Gastrocnemius medialis (tissue), 4 donors: Measurements from ENCODE around the gene TMEM238. TPM values are rescaled to one million over a fixed set of nuclear protein-coding genes. Genes with fewer than 3 reads are reported as not detected.
"Not testable (repeated sequence)": the region's sequence is repeated elsewhere in the genome, so short reads cannot be mapped to it uniquely, and the experiment has no call there.

Experiments used
- ATAC-seq, 2 donors: fragments of 150-250 bp; one replicate each; pipeline ENCODE4 v1.9.1; 2016
- DNase-seq, 2 donors: peaks; one replicate each; pipeline ENCODE4 v3.0.0-alpha.2; 2019
- H3K27ac ChIP-seq, 4 donors: fragments of 200-600 bp; sonication (generic); 1 replicate in 1 of 4; 2 replicates in 3 of 4; pipeline ENCODE4 v1.5.1; 2016 to 2018; ENCODE audit warnings: mild to moderate bottlenecking in 2 of 4, moderate library complexity in 1 of 4
- H3K27me3 ChIP-seq, 3 donors: fragments of 200-600 bp; sonication (generic) in 2 of 3; 1 replicate in 1 of 3; 2 replicates in 2 of 3; pipeline versions ENCODE4 v1.5.1 to v1.6.0; 2016 to 2019; ENCODE audit warnings: mild to moderate bottlenecking in 1 of 3, moderate library complexity in 1 of 3
- H3K36me3 ChIP-seq, 2 donors: fragments of 200-600 bp; sonication (generic) in 1 of 2; one replicate each; pipeline ENCODE4 v1.5.1; 2017 to 2018
- H3K4me1 ChIP-seq, 2 donors: fragments of 200-600 bp; sonication (generic) in 1 of 2; one replicate each; pipeline ENCODE4 v1.5.1; 2016 to 2017; ENCODE audit warnings: mild to moderate bottlenecking in 2 of 2
- H3K4me3 ChIP-seq, 4 donors: fragments of 200-600 bp; sonication (generic) in 3 of 4; 1 replicate in 1 of 4; 2 replicates in 3 of 4; pipeline ENCODE4 v1.5.1; 2016 to 2019; ENCODE audit warnings: mild to moderate bottlenecking in 2 of 4
- H3K9me3 ChIP-seq, 3 donors: fragments of 200-600 bp; sonication (generic) in 2 of 3; 1 replicate in 1 of 3; 2 replicates in 2 of 3; pipeline ENCODE4 v1.5.1; 2016 to 2019
- POLR2A ChIP-seq, 2 donors: fragments of 450-650 bp; IDR thresholded peaks; one replicate each; pipeline ENCODE4 v1.6.1; 2017; ENCODE audit warnings: antibody characterized with exemption in 2 of 2, mild to moderate bottlenecking in 2 of 2, moderate library complexity in 2 of 2
- in situ Hi-C, 4 donors: fragments of 200-750 bp; cut with MboI; loops; one replicate each; pipeline versions ENCODE4 v1.15.0 to v1.8.0; 2017; ENCODE audit warnings: low sequenced_read_pairs in 4 of 4
- intact Hi-C: fragments of 100-400 bp; cut with DNase I; formaldehyde crosslinking; loops from one replicate; pipeline ENCODE4 v1.15.1; 2023; ENCODE audit warnings: low total_unique reads
- total RNA-seq, 4 donors: library from RNA; depleted of rRNA; stranded (reverse); fragments of >200 nt; gene quantifications; one replicate each; pipeline versions ENCODE4 v1.1.0 to v1.2.3, GENCODE V29; 2016
- TF ChIP-seq, protein P1 (sequence below), 5 experiments: fragments of 450-650 bp in 3 of 5; fragments of 200-600 bp in 2 of 5; sonication (generic) in 2 of 5; IDR thresholded peaks in 4 of 5; conservative IDR thresholded peaks in 1 of 5; 1 replicate in 4 of 5; 2 replicates in 1 of 5; pipeline ENCODE4 v1.5.1; 2016 to 2019; ENCODE audit warnings: antibody characterized with exemption in 5 of 5, mild to moderate bottlenecking in 3 of 5, moderate library complexity in 3 of 5

TMEM238 gene
- total RNA-seq, 4 donors from 2014 or later, result 1.3 to 4.7 (median 2.1) TPM

DNA sequence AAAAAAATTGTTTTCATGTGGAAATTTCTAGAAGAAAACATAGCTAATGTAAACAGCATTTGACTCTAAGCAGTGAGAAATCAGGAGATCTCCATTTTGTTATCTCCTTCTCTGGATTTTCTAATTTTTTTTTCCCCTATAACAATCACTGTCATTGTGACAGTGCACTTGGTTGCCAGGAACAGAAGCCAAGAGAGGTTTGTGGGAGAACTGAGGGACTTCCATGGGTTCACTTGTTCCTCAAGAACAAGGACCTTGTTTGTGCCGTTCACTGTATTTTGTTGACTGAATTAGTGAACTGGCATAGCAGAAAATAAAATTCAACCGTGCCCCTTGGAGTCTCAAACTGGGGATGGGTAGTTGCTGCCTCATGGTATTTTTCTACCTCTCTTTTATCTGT, 42.0 kb upstream of the TMEM238 start:
- no peak overlapping the region for H3K4me3 ChIP-seq
- DNase-seq (no peak), ATAC-seq (no peak)
- no peak overlapping the region for H3K27ac ChIP-seq
- in situ Hi-C loops (no loop called here), intact Hi-C loops (no loop called here)
- no peaks in the 10 kb centered on the region for H3K4me1 ChIP-seq
- H3K36me3 ChIP-seq, result no peaks in the 10 kb centered on the region
- peaks cover 27 to 49% (median 37%) of the 10 kb centered on the region in 3 donors for H3K27me3 ChIP-seq
- H3K9me3 ChIP-seq, result no peaks in the 10 kb centered on the region
- TF ChIP-seq, protein P1, sequence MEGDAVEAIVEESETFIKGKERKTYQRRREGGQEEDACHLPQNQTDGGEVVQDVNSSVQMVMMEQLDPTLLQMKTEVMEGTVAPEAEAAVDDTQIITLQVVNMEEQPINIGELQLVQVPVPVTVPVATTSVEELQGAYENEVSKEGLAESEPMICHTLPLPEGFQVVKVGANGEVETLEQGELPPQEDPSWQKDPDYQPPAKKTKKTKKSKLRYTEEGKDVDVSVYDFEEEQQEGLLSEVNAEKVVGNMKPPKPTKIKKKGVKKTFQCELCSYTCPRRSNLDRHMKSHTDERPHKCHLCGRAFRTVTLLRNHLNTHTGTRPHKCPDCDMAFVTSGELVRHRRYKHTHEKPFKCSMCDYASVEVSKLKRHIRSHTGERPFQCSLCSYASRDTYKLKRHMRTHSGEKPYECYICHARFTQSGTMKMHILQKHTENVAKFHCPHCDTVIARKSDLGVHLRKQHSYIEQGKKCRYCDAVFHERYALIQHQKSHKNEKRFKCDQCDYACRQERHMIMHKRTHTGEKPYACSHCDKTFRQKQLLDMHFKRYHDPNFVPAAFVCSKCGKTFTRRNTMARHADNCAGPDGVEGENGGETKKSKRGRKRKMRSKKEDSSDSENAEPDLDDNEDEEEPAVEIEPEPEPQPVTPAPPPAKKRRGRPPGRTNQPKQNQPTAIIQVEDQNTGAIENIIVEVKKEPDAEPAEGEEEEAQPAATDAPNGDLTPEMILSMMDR (IDR thresholded peaks at IDR 0.05 in 4 of 5, conservative IDR thresholded peaks at IDR 0.05 in 1 of 5), result no peak
- TF ChIP-seq POLR2A (IDR thresholded peaks at IDR 0.05), result no peak

DNA sequence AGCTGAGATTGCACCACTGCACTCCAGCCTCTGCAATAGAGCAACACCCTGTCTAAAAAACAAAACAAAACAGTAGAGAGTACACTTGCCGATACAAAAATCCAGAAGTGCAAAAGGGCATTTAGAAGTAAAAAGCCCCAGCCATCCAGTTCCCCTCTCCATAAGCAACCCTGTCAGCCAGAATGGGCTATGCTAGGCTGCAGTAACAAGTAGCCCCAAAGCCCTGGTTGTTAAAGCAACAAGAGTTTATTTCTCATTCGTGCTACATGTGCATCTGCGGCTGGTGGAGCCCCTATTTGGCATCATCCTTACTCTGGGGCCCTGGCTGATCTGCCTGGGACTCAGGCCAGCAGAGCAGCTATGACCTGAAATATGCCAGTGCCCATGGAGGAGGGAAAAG, 40.4 kb upstream of the TMEM238 start:
- DNase-seq (no peak), ATAC-seq (no peak)
- intact Hi-C loops, result no loop called here
- Histone ChIP-seq H3K4me3 (no peak overlapping the region), H3K27ac (no peak overlapping the region), H3K9me3 (no peaks in the 10 kb centered on the region), H3K4me1 (no peaks in the 10 kb centered on the region), H3K27me3 (peaks cover 14 to 35% (median 26%) of the 10 kb centered on the region in 3 donors), H3K36me3 (no peaks in the 10 kb centered on the region)
- TF ChIP-seq, protein P1 (IDR thresholded peaks at IDR 0.05 in 4 of 5, conservative IDR thresholded peaks at IDR 0.05 in 1 of 5), result no peak
- TF ChIP-seq POLR2A (IDR thresholded peaks at IDR 0.05), result no peak
- in situ Hi-C loops, result loop anchor here in 1 of 4 donors (25.0 kb wide), 2 partner anchors 137 to 287 kb away; partner anchors contain the start of genes BRSK1, HSPBP1 and TNNT1

DNA sequence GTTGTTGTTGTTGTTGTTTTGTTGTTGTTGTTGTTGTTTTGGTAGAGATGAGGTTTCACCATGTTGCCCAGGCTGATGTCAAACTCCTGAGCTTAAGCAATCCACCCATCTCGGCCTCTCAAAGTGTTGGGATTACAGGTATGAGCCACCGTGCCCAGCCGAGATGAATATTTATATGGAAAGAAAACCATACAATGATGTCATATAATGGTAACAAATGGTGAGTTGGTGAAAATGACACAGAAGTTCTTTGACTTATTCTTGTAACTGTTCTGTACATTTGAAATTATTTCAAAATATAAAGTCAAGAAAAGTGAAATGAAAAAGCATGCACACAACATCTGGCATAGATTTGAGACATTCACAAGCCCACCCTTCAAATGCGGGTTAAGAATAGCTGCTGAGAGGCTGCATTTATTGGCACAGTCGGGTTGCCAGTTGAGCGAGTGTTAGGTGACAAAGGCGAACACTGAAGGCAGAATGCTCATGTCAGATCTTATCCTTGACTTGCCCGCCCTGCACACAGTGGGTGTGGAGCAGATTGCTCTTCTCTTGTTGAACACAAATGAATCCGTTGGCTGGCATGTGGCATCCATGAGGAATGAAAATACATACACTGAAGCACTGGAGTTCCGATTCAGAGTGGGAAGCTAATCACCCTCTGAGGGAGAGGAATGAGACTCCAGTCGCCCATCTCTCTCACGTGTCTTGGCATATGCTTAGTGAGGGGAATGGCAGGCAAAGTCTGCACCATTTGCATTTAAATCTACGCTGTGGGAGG, 39.3 kb upstream of the TMEM238 start:
- H3K36me3 ChIP-seq, result no peaks in the 10 kb centered on the region
- no peaks in the 10 kb centered on the region for H3K4me1 ChIP-seq
- in situ Hi-C loops (loop anchor here in 1 of 4 donors (25.0 kb wide), 2 partner anchors 136 to 286 kb away; partner anchors contain the start of genes BRSK1, HSPBP1 and TNNT1), intact Hi-C loops (no loop called here)
- H3K9me3 ChIP-seq, result no peaks in the 10 kb centered on the region
- no peak overlapping the region for H3K27ac ChIP-seq
- peaks cover 11 to 25% (median 19%) of the 10 kb centered on the region in 3 donors for H3K27me3 ChIP-seq
- TF ChIP-seq POLR2A (IDR thresholded peaks at IDR 0.05), result no peak
- TF ChIP-seq, protein P1 (IDR thresholded peaks at IDR 0.05 in 4 of 5, conservative IDR thresholded peaks at IDR 0.05 in 1 of 5), result no peak
- no peak for ATAC-seq
- H3K4me3 ChIP-seq, result no peak overlapping the region
- DNase-seq, result no peak

DNA sequence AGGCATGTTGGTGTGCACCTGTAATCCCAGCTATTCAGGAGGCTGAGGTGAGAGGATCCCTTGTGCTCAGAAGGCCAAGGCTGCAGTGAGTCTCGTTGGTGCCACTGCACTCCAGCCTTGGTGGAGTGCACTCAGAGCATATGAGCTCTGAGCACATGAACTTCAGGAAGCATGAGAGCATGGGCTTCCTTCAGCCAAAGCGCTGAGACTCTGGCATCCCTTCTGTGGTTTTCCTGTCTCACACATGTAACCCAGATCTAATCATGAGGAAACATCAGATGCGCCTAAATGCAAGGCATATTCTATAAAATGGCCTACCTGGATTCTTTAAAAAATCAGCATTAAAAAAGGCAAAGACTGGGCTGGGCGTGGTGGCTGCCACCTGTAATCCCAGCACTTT, 37.2 kb upstream of the TMEM238 start:
- H3K4me1 ChIP-seq, DNase-seq, H3K4me3 ChIP-seq, H3K36me3 ChIP-seq, ATAC-seq, intact Hi-C loops, H3K27ac ChIP-seq, H3K9me3 ChIP-seq: not testable (repeated sequence)
- in situ Hi-C loops, result loop anchor here in 1 of 4 donors (25.0 kb wide), 2 partner anchors 134 to 284 kb away; partner anchors contain the start of genes BRSK1, HSPBP1 and TNNT1
- H3K27me3 ChIP-seq, result peaks cover 15 to 22% (median 18%) of the 10 kb centered on the region in 3 donors

DNA sequence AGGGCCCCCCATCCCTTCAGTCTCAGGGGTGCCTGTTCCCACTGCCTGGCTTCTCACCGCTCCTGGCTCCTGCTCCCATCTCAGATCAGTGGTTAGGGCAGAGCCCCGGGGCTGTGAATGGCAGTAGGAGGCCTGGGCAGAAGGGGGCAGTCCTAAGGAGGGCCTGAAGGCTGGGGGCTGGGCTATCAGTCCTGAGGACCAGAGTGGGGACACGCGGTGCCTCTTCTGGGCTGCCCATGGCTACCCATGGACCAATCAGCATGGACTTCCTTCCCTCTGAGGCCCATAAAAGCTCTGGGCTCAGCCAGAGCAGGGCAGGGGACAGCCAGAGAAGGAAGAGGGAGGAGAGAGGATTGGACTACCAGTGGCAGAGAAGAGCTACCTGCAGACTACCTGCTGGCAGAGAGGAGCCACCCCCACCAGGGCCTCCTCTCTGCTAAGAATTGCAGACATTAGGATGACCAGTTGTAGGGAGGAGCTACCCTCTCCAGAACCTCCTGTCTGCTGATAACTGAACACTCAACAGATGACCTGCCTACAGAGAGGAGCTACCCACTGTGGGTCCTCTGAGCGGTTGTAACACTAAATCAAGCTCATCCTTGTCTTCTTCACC, 35.6 kb upstream of the TMEM238 start:
- Histone ChIP-seq H3K36me3 (no peaks in the 10 kb centered on the region), H3K27me3 (peaks cover 11 to 15% (median 11%) of the 10 kb centered on the region in 3 donors), H3K4me1 (no peaks in the 10 kb centered on the region), H3K27ac (no peak overlapping the region), H3K4me3 (no peak overlapping the region), H3K9me3 (no peaks in the 10 kb centered on the region)
- intact Hi-C loops, result no loop called here
- in situ Hi-C loops, result loop anchor here in 1 of 4 donors (25.0 kb wide), 2 partner anchors 132 to 282 kb away; partner anchors contain the start of genes BRSK1, HSPBP1 and TNNT1
- DNase-seq, result no peak
- no peak for ATAC-seq
- TF ChIP-seq, protein P1 (IDR thresholded peaks at IDR 0.05 in 4 of 5, conservative IDR thresholded peaks at IDR 0.05 in 1 of 5), result no peak
- TF ChIP-seq POLR2A (IDR thresholded peaks at IDR 0.05), result no peak
